Suprapubic skin (tissue), 4 donors: ENCODE data around the gene EYS.

Experiments
- POLR2A ChIP-seq, 2 donors: fragments of 450-650 bp; IDR thresholded peaks; one replicate each; pipeline ENCODE4 v1.6.1; 2017; ENCODE audit warnings: antibody characterized with exemption in 2 of 2, mild to moderate bottlenecking in 2 of 2, moderate library complexity in 2 of 2
- POLR2AphosphoS5 ChIP-seq, 3 donors: sonication (generic); formaldehyde crosslinking; IDR thresholded peaks; one replicate each; pipeline ENCODE4 v1.6.1; 2017; ENCODE audit warnings: antibody characterized with exemption in 3 of 3
- TF ChIP-seq, protein P1 (sequence below), 2 donors: fragments of 200-600 bp in 1 of 2; fragments of 450-650 bp in 1 of 2; sonication (generic) in 1 of 2; IDR thresholded peaks; one replicate each; pipeline ENCODE4 v1.5.1; 2016 to 2019; ENCODE audit warnings: antibody characterized with exemption in 2 of 2, mild to moderate bottlenecking in 1 of 2, moderate library complexity in 1 of 2

DNA sequence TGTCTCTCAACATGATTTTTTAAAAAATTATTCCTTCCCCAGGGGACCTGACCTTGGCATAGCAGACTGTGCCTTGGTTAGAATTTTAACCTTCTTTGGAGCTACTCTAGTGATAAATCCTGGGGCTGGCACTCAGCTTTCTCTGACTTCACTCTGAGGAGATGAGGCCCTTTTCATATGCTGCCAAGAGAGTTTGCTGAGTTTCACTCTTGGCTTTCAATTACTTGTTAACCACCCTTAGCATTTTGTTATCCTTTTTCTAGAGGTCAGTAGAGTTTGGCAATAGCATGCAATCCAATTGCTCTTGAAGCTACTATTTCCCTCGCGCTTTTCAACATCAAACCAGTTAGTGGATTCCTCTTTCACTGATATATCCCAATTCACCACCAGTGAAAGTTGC is 920.3 kb downstream of the EYS start:
- TF ChIP-seq, protein P1, sequence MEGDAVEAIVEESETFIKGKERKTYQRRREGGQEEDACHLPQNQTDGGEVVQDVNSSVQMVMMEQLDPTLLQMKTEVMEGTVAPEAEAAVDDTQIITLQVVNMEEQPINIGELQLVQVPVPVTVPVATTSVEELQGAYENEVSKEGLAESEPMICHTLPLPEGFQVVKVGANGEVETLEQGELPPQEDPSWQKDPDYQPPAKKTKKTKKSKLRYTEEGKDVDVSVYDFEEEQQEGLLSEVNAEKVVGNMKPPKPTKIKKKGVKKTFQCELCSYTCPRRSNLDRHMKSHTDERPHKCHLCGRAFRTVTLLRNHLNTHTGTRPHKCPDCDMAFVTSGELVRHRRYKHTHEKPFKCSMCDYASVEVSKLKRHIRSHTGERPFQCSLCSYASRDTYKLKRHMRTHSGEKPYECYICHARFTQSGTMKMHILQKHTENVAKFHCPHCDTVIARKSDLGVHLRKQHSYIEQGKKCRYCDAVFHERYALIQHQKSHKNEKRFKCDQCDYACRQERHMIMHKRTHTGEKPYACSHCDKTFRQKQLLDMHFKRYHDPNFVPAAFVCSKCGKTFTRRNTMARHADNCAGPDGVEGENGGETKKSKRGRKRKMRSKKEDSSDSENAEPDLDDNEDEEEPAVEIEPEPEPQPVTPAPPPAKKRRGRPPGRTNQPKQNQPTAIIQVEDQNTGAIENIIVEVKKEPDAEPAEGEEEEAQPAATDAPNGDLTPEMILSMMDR (IDR thresholded peaks at IDR 0.05): no peak
- TF ChIP-seq POLR2AphosphoS5 (IDR thresholded peaks at IDR 0.05) (no peak), POLR2A (IDR thresholded peaks at IDR 0.05) (no peak)
